ENCODE results near the gene MAEA.
A peak's percentile ranks its signal among the peaks of the same experiment; 100 is the strongest.

The MAEA gene

DNA sequence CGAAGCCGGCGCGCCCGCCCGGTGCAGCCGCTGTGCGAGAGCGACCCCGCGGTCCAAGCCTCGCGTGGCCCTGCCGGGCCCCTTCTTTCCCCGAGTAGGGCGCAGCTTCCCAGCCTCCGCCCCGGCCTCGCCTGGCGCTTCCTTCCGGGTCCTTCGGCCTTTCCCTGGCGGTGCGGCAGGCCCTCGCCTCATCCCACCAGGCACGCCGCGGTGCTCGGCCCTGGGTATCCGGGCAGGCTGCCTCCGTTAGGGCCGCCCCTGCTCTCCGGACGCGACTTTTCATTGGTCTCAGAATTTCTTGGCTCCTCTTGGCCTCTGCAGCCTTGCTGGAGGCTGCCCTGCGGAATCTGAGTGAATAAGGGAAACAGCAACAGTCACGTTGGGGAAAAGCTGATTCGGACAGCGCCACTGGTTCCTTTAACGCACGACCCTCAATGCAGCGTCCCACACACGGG lies 57.7 kb downstream of the MAEA start:
- peak; percentile 82 for DNase-seq (ENCODE audit: low spot score)
- no peak for TF ChIP-seq CTCF (IDR thresholded peaks at IDR 0.05; ENCODE audit: extremely low read depth, missing control alignments)

GRCh38 chr4:1348014-1348513 lies 58.4 kb downstream of the MAEA start:
- TF ChIP-seq CTCF (IDR thresholded peaks at IDR 0.05; ENCODE audit: extremely low read depth, missing control alignments) = no peak

GRCh38 chr4:1348746-1349145 lies 59.1 kb downstream of the MAEA start:
- no peak for TF ChIP-seq CTCF (IDR thresholded peaks at IDR 0.05; ENCODE audit: extremely low read depth, missing control alignments)
- no peak for DNase-seq (ENCODE audit: low spot score)

More at GRCh38 chr4:1348014-1348513, 58.4 kb downstream of the MAEA start:
- no peak for DNase-seq (ENCODE audit: low spot score)

DNA sequence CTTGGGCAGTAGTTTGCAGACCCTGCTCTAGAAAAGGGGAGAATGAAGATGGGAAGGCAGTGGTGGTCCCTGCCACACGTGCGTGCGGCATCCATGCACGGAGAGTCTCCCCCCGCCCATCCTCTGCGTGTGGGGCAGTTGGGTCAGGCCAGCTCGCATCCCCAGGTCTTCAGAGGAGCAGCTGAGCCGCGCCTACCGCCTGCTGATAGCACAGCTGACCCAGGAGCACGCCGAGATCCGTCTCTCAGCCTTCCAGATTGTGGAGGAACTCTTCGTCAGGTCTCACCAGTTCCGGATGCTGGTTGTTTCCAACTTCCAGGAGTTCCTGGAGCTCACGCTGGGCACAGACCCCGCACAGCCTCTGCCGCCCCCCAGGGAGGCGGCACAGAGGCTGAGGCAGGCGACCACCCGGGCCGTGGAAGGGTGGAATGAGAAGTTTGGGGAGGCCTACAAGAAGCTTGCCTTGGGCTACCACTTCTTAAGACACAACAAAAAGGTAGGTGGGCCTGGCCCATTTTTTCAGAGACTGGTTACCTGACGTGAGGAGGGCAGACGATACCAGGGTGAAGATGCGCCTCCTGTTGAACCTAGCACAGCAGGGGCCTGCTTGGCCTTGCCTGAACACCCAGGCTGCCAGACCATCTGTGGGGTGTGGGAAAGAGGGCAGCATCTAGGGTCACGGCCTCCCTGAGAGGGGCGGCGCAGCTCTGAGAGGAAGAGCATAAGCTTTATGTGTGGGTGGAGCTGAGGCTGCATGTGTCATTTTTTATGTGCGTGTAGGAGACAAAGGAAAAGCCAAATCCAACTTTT lies 59.9 kb downstream of the MAEA start:
- no peak for TF ChIP-seq CTCF (IDR thresholded peaks at IDR 0.05; ENCODE audit: extremely low read depth, missing control alignments)
- no peak for DNase-seq (ENCODE audit: low spot score)

- no peak for TF ChIP-seq CTCF (IDR thresholded peaks at IDR 0.05; ENCODE audit: extremely low read depth, missing control alignments)
- DNase-seq (ENCODE audit: low spot score) = no peak
Measured at GRCh38 chr4:1350169-1350520, 60.5 kb downstream of the MAEA start.

- DNase-seq (ENCODE audit: low spot score) = peak; percentile 93
- TF ChIP-seq CTCF (IDR thresholded peaks at IDR 0.05; ENCODE audit: extremely low read depth, missing control alignments) = peak; percentile 90
Measured at GRCh38 chr4:1351854-1352566, 62.3 kb downstream of the MAEA start.

- no peak for TF ChIP-seq CTCF (IDR thresholded peaks at IDR 0.05; ENCODE audit: extremely low read depth, missing control alignments)
- DNase-seq (ENCODE audit: low spot score) = no peak
Measured at GRCh38 chr4:1352567-1352900, 62.8 kb downstream of the MAEA start.

All from GM20000 (cell line).